Measurements from ENCODE around the gene SEPTIN8.

The SEPTIN8 gene

GRCh38 chr5:132744659-132745058 lies 32.4 kb downstream of the SEPTIN8 start:
- no peak for DNase-seq
- Histone ChIP-seq H3K27ac (no peak overlapping the region), H3K36me3 (replicated peaks) (no peaks in the 10 kb centered on the region), H3K27me3 (replicated peaks) (peaks cover 19% of the 10 kb centered on the region), H3K4me3 (ENCODE audit: low read depth, low read length) (no peak overlapping the region)
- no peak for TF ChIP-seq CTCF (IDR thresholded peaks at IDR 0.05; ENCODE audit: low read depth, low read length, missing control alignments)
- in situ Hi-C loops (cut with HindIII; ENCODE audit: low pct_ligation_motif_present, low sequenced_read_pairs) = no loop called here

DNA sequence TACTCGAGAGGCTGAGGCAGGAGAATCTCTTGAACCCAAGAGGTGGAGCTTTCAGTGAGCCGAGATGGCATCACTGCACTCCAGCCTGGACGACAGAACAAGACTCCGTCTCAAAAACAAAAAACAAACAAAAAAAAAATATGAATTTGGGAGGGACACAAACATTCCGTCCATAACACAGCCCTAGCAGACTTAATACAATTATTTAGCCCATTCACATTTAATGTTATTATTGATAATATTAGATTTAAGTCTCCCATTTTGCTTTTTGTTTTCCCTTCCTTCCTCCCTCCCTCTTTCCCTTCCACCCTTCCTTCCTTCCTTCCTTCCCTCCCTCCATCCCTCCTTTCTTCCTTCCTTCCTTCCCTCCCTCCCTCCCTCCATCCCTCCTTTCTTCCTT lies 34.4 kb downstream of the SEPTIN8 start:
- Histone ChIP-seq H3K27ac (no peak overlapping the region), H3K27me3 (replicated peaks) (peaks cover 9% of the 10 kb centered on the region), H3K36me3 (replicated peaks) (no peaks in the 10 kb centered on the region), H3K4me3 (ENCODE audit: low read depth, low read length) (no peak overlapping the region)
- in situ Hi-C loops (cut with HindIII; ENCODE audit: low pct_ligation_motif_present, low sequenced_read_pairs) = no loop called here
- no peak for TF ChIP-seq CTCF (IDR thresholded peaks at IDR 0.05; ENCODE audit: low read depth, low read length, missing control alignments)
- DNase-seq = no peak

DNA sequence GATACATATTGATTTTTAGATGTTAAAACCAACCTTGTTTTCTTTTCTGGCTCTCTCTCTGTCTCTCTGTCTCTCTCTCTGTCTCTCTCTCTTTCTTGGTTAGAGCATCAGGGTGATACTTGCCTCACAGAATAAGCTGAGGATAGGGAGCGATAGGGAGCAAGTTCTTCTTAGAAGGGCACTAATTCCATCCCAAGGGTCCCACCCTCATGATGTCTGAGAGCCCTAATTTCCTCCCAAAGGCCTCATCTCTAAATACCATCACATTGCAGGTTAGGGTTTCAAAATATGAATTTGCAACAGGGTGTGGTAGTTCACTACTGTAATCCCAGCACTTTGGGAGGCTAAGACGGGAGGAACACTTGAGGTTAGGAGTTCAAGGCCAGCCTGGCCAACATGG lies 34.9 kb downstream of the SEPTIN8 start:
- H3K36me3 ChIP-seq (replicated peaks) = no peaks in the 10 kb centered on the region
- H3K27me3 ChIP-seq (replicated peaks) = peaks cover 4% of the 10 kb centered on the region
- no peak overlapping the region for H3K27ac ChIP-seq
- TF ChIP-seq CTCF (IDR thresholded peaks at IDR 0.05; ENCODE audit: low read depth, low read length, missing control alignments) = no peak
- H3K4me3 ChIP-seq (ENCODE audit: low read depth, low read length) = no peak overlapping the region
- in situ Hi-C loops (cut with HindIII; ENCODE audit: low pct_ligation_motif_present, low sequenced_read_pairs) = no loop called here
- no peak for DNase-seq

GRCh38 chr5:132739232-132739631 lies 37.8 kb downstream of the SEPTIN8 start:
- no peak overlapping the region for H3K4me3 ChIP-seq (ENCODE audit: low read depth, low read length)
- no peak overlapping the region for H3K27ac ChIP-seq
- in situ Hi-C loops (cut with HindIII; ENCODE audit: low pct_ligation_motif_present, low sequenced_read_pairs) = no loop called here
- H3K36me3 ChIP-seq (replicated peaks) = no peaks in the 10 kb centered on the region
- no peak for DNase-seq
- no peak for TF ChIP-seq CTCF (IDR thresholded peaks at IDR 0.05; ENCODE audit: low read depth, low read length, missing control alignments)
- no peaks in the 10 kb centered on the region for H3K27me3 ChIP-seq (replicated peaks)

GRCh38 chr5:132737982-132738681 lies 38.9 kb downstream of the SEPTIN8 start:
- TF ChIP-seq CTCF (IDR thresholded peaks at IDR 0.05; ENCODE audit: low read depth, low read length, missing control alignments) = no peak
- in situ Hi-C loops (cut with HindIII; ENCODE audit: low pct_ligation_motif_present, low sequenced_read_pairs) = no loop called here
- no peak overlapping the region for H3K27ac ChIP-seq
- no peaks in the 10 kb centered on the region for H3K27me3 ChIP-seq (replicated peaks)
- DNase-seq = no peak
- peak overlapping the region; percentile 95 for H3K4me3 ChIP-seq (ENCODE audit: low read depth, low read length)
- peaks cover 2% of the 10 kb centered on the region for H3K36me3 ChIP-seq (replicated peaks)
